GM12865 (cell line): Measurements from ENCODE around the gene MZB1.
A peak's percentile ranks its signal among the peaks of the same experiment; 100 is the strongest.
"Not testable (repeated sequence)": the region's sequence is repeated elsewhere in the genome, so short reads cannot be mapped to it uniquely, and the experiment has no call there.

Experiments
- DNase-seq: peaks from one replicate; pipeline ENCODE4 v3.0.0; 2010; ENCODE audit warnings: low read depth
- H3K4me3 ChIP-seq: 2 replicates; pipeline ENCODE4 v1.5.1; 2011; ENCODE audit warnings: mild to moderate bottlenecking, low read depth, low read length, control low read depth
- CTCF ChIP-seq: IDR thresholded peaks from 2 replicates; pipeline ENCODE4 v1.5.1; 2011; ENCODE audit warnings: low read length, control low read depth, low read depth, inconsistent platforms; ENCODE audit not compliant: insufficient read depth; ENCODE audit errors: missing control alignments

MZB1 gene

GRCh38 chr5:139391570-139392323 is 2.0 kb upstream of the MZB1 start:
- H3K4me3 ChIP-seq = peak overlapping the region; percentile 88
- peak; percentile 86 for DNase-seq
- no peak for TF ChIP-seq CTCF

DNA sequence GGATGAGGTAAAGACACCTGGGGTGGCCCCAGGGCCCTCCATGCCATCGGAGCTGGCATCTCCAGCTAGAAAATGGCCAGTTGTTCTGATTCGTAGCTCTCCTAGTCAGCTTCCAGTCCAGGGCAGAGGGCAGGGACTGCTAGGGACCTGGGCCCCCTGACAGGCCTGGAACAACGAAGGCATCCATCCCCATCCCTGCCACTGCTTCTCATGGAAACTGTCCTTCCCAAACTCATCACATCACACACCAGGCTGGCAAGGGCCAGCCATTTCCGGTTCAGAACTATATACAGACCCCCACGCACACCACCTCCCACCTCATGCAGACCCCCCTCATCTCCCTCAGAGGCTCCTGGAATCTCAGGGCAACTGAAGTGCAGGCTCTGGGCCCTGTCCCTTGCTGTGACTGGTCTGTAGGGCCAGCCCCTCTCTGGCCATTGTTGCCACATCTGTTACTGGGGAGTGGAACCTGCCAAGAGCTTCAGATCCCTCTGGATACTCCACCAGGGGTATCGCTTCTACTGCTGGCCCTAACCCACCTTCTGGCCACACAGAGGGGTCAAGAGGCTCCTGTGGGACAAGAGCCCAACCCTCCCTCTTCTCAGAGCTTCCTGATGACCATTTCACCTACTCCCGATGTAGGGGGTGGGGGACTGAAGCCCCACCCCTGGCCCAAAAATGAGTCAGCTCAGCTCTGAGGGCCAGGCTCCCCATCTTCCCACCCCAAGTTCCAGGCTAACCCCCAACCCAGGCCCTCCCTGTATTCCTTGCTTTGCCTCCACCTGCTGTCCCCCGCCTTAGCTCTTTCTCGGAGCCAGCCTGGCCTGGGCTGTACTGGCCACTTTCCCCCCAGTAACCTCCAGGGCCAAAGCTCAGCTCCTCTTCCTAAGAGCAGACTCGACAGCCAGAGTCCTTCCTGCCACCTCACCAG is 1.2 kb upstream of the MZB1 start:
- H3K4me3 ChIP-seq = peak overlapping the region; percentile 88
- peak; percentile 43 for DNase-seq
- no peak for TF ChIP-seq CTCF

GRCh38 chr5:139388198-139388821 is 1.4 kb downstream of the MZB1 start:
- H3K4me3 ChIP-seq = peak overlapping the region; percentile 88
- DNase-seq = peak; percentile 84
- no peak for TF ChIP-seq CTCF

GRCh38 chr5:139387611-139388197 is 2.0 kb downstream of the MZB1 start:
- peak overlapping the region; percentile 88 for H3K4me3 ChIP-seq
- TF ChIP-seq CTCF = no peak
- DNase-seq = no peak

DNA sequence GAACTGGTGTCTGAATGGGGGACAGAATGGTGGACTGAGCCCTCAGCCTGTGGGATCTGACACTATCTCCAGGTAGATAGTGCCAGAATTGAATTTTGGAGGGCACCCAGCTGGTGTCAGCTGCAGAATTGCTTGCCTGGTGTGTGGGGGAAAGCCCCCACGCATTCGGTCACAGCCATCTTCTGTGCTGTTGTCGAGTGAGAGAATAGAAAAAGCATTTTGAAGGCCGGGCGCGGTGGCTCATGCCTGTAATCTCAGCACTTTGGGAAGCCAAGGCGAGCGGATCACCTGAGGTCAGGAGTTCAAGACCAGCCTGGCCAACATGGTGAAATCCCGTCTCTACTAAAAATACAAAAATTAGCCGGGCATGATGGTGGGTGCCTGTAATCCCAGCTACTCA is 2.8 kb downstream of the MZB1 start:
- DNase-seq, H3K4me3 ChIP-seq: not testable (repeated sequence)

DNA sequence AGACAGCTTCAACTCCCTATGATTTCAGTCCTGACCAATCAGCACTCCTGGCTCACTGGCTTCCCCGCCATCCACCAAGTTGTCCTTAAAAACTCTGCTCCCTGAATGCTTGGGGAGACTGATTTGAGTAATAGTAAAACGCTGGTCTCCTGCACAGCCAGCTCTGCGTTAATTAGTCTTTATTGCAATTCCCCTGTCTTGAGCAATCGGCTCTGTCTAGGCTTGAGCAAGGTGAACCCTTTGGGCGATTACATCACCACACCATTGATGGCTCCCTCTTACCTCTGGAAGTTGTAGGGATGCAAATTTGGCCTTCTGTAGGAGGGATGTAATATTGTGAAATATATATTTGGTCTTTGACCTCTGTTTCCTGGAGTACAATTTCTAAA is 3.7 kb downstream of the MZB1 start:
- no peak for DNase-seq
- no peak for TF ChIP-seq CTCF

More for the DNA sequence above, 3.7 kb downstream of the MZB1 start:
- no peak overlapping the region for H3K4me3 ChIP-seq
